ENCODE data around the gene SULT2A1. TPM values are rescaled to one million over a fixed set of nuclear protein-coding genes. Genes with fewer than 3 reads are reported as not detected.

SULT2A1 gene
- polyA plus RNA-seq, 1 donor (not counting 4 experiments of a cell fraction or from before 2014, with no cell fraction given), result not detected

DNA sequence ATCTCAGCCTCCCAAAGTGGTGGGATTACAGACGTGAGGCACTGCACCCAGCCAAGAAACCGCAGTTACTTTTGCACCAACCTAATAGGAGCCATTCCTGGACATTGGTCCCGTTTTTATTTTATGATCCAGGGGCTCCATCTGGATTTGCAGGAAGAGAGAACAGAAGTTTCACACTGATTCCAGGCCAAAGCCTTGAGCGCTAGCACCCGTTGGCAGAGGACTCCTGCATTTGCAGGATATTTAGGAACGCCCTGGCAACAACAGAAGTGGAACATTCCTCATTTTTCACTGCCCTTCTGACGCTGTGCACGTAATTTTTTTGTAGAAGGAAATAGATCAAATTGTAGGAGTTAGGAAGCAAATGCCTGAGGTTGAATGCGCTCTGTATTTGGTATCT is 11.7 kb upstream of the SULT2A1 start:
- Histone ChIP-seq H3K9ac (ENCODE audit: control insufficient read depth, extremely low read depth, insufficient read depth, low read length) (no peak overlapping the region), H3K9me1 (ENCODE audit: control insufficient read depth, extremely low read depth, insufficient read depth, low read length) (no peaks in the 10 kb centered on the region), H3K4me1 (ENCODE audit: control insufficient read depth, extremely low read depth, insufficient read depth, low read length) (no peaks in the 10 kb centered on the region), H3K79me2 (ENCODE audit: control insufficient read depth, insufficient read depth, low read length) (no peaks in the 10 kb centered on the region), H3K27ac (ENCODE audit: control insufficient read depth, insufficient read depth, low read length) (no peak overlapping the region), H2AFZ (ENCODE audit: control insufficient read depth, low read length) (no peak overlapping the region), H3K27me3 (ENCODE audit: control insufficient read depth, extremely low read depth, insufficient read depth, low read length) (no peaks in the 10 kb centered on the region), H4K20me1 (ENCODE audit: control insufficient read depth, extremely low read depth, insufficient read depth, low read length) (no peaks in the 10 kb centered on the region), H3K4me3 (ENCODE audit: control insufficient read depth in 2 of 3, extremely low read depth in 1 of 3, insufficient read depth in 2 of 3, low read depth in 1 of 3, low read length in 3 of 3) (no peak overlapping the region), H3K9me3 (ENCODE audit: control insufficient read depth, low read depth, low read length) (no peaks in the 10 kb centered on the region), H3K4me2 (ENCODE audit: control insufficient read depth, extremely low read depth, insufficient read depth, low read depth, low read length) (no peak overlapping the region), H3K36me3 (ENCODE audit: control insufficient read depth in 2 of 2, extremely low read depth in 1 of 2, insufficient read depth in 2 of 2, low read length in 2 of 2) (no peaks in the 10 kb centered on the region)
- TF ChIP-seq CTCF (optimal IDR thresholded peaks at IDR 0.05 in 1 of 3, IDR thresholded peaks at IDR 0.05 in 1 of 3, conservative IDR thresholded peaks at IDR 0.05 in 1 of 3; ENCODE audit: extremely low read depth in 1 of 3, insufficient read depth in 2 of 3, low read length in 3 of 3) (no peak), EZH2 (IDR thresholded peaks at IDR 0.05; ENCODE audit: low read length) (no peak)
- dilution Hi-C loops (cut with MboI; ENCODE audit: extremely low pct_ligation_motif_present, low sequenced_read_pairs), result no loop called here
- FAIRE-seq (no peak), DNase-seq (ENCODE audit: low read depth, low spot score) (no peak)

- FAIRE-seq (no peak), DNase-seq (ENCODE audit: low read depth, low spot score) (no peak)
- no peaks in the 10 kb centered on the region for H3K27me3 ChIP-seq (ENCODE audit: control insufficient read depth, extremely low read depth, insufficient read depth, low read length)
- TF ChIP-seq CTCF (optimal IDR thresholded peaks at IDR 0.05 in 1 of 3, IDR thresholded peaks at IDR 0.05 in 1 of 3, conservative IDR thresholded peaks at IDR 0.05 in 1 of 3; ENCODE audit: extremely low read depth in 1 of 3, insufficient read depth in 2 of 3, low read length in 3 of 3) (no peak), EZH2 (IDR thresholded peaks at IDR 0.05; ENCODE audit: low read length) (no peak)
- H3K9ac ChIP-seq (ENCODE audit: control insufficient read depth, extremely low read depth, insufficient read depth, low read length), result no peak overlapping the region
- no peaks in the 10 kb centered on the region for H4K20me1 ChIP-seq (ENCODE audit: control insufficient read depth, extremely low read depth, insufficient read depth, low read length)
- H3K9me1 ChIP-seq (ENCODE audit: control insufficient read depth, extremely low read depth, insufficient read depth, low read length), result no peaks in the 10 kb centered on the region
- no peak overlapping the region for H3K4me2 ChIP-seq (ENCODE audit: control insufficient read depth, extremely low read depth, insufficient read depth, low read depth, low read length)
- H3K36me3 ChIP-seq (ENCODE audit: control insufficient read depth in 2 of 2, extremely low read depth in 1 of 2, insufficient read depth in 2 of 2, low read length in 2 of 2), result no peaks in the 10 kb centered on the region
- no peaks in the 10 kb centered on the region for H3K9me3 ChIP-seq (ENCODE audit: control insufficient read depth, low read depth, low read length)
- no peak overlapping the region for H3K27ac ChIP-seq (ENCODE audit: control insufficient read depth, insufficient read depth, low read length)
- no peaks in the 10 kb centered on the region for H3K4me1 ChIP-seq (ENCODE audit: control insufficient read depth, extremely low read depth, insufficient read depth, low read length)
- H3K4me3 ChIP-seq (ENCODE audit: control insufficient read depth in 2 of 3, extremely low read depth in 1 of 3, insufficient read depth in 2 of 3, low read depth in 1 of 3, low read length in 3 of 3), result no peak overlapping the region
- no peak overlapping the region for H2AFZ ChIP-seq (ENCODE audit: control insufficient read depth, low read length)
- dilution Hi-C loops (cut with MboI; ENCODE audit: extremely low pct_ligation_motif_present, low sequenced_read_pairs), result no loop called here
- no peaks in the 10 kb centered on the region for H3K79me2 ChIP-seq (ENCODE audit: control insufficient read depth, insufficient read depth, low read length)
Observed at GRCh38 chr19:47896773-47897172, 10.7 kb upstream of the SULT2A1 start.
